Large intestine (tissue), 3 donors: ENCODE results near the gene LPCAT1. TPM values are rescaled to one million over a fixed set of nuclear protein-coding genes. Genes with fewer than 3 reads are reported as not detected.

Experiments used
- DNase-seq, 2 donors: peaks; one replicate each; pipeline versions ENCODE4 v3.0.0 to v3.0.0-alpha.2; 2013
- H3K27ac ChIP-seq: one replicate; pipeline ENCODE4 v1.5.1; 2013; ENCODE audit warnings: low read length
- H3K27me3 ChIP-seq: 2 replicates; pipeline ENCODE4 v1.6.1; 2013; ENCODE audit warnings: low read length; ENCODE audit not compliant: control insufficient read depth, insufficient read depth
- H3K36me3 ChIP-seq: 2 replicates; pipeline ENCODE4 v1.6.1; 2013; ENCODE audit warnings: low read length; ENCODE audit not compliant: control insufficient read depth, insufficient read depth
- H3K4me1 ChIP-seq: one replicate; pipeline ENCODE4 v1.6.1; 2013; ENCODE audit warnings: low read length; ENCODE audit not compliant: control insufficient read depth, insufficient read depth
- H3K4me3 ChIP-seq: one replicate; pipeline ENCODE4 v1.5.1; 2013; ENCODE audit warnings: low read length
- H3K9me3 ChIP-seq: one replicate; pipeline ENCODE4 v1.6.1; 2013; ENCODE audit warnings: mild to moderate bottlenecking, low read depth, low read length, moderate library complexity; ENCODE audit not compliant: control insufficient read depth
- WGBS: methylation state at CpG from one replicate; pipeline ENCODE4 v1.1.5; 2013; ENCODE audit warnings: low lambda C conversion rate; ENCODE audit not compliant: insufficient coverage; 5-methylcytosine and 5-hydroxymethylcytosine counted together
- polyA plus RNA-seq: library from polyadenylated mRNA; unstranded; fragments of 120-200 nt; gene quantifications from one replicate; pipeline ENCODE4 v1.2.1, GENCODE V29; 2013

LPCAT1 gene
- polyA plus RNA-seq, 1 donor, result 14.8 TPM

- no peaks in the 10 kb centered on the region for H3K27me3 ChIP-seq
- DNase-seq, result no peak
- H3K36me3 ChIP-seq, result peaks cover 20% of the 10 kb centered on the region
- no peaks in the 10 kb centered on the region for H3K9me3 ChIP-seq
- H3K4me3 ChIP-seq, result no peak overlapping the region
- WGBS, result no CpG with 5 or more reads among the region's 12 CpGs
- H3K27ac ChIP-seq, result no peak overlapping the region
- no peaks in the 10 kb centered on the region for H3K4me1 ChIP-seq
Observed at GRCh38 chr5:1481959-1482331, 41.8 kb downstream of the LPCAT1 start.

- WGBS, result no CpG with 5 or more reads among the region's 26 CpGs
- no peaks in the 10 kb centered on the region for H3K27me3 ChIP-seq
- no peak overlapping the region for H3K27ac ChIP-seq
- no peak overlapping the region for H3K4me3 ChIP-seq
- H3K4me1 ChIP-seq, result no peaks in the 10 kb centered on the region
- DNase-seq, result no peak
- H3K36me3 ChIP-seq, result peaks cover 22% of the 10 kb centered on the region
- no peaks in the 10 kb centered on the region for H3K9me3 ChIP-seq
Observed at GRCh38 chr5:1481266-1481958, 42.3 kb downstream of the LPCAT1 start.

GRCh38 chr5:1480806-1481205, 43.0 kb downstream of the LPCAT1 start:
- WGBS, result 100% methylated on average over 1 of the region's 12 CpGs
- Histone ChIP-seq H3K27ac (no peak overlapping the region), H3K4me3 (no peak overlapping the region), H3K27me3 (no peaks in the 10 kb centered on the region), H3K9me3 (no peaks in the 10 kb centered on the region), H3K36me3 (peaks cover 19% of the 10 kb centered on the region), H3K4me1 (no peaks in the 10 kb centered on the region)
- DNase-seq, result no peak

GRCh38 chr5:1480217-1480616, 43.5 kb downstream of the LPCAT1 start:
- no peak for DNase-seq
- WGBS, result no CpG with 5 or more reads among the region's 14 CpGs
- Histone ChIP-seq H3K36me3 (peaks cover 16% of the 10 kb centered on the region), H3K4me3 (no peak overlapping the region), H3K27me3 (no peaks in the 10 kb centered on the region), H3K9me3 (no peaks in the 10 kb centered on the region), H3K27ac (no peak overlapping the region), H3K4me1 (no peaks in the 10 kb centered on the region)

- no CpG with 5 or more reads among the region's 21 CpGs for WGBS
- Histone ChIP-seq H3K27me3 (no peaks in the 10 kb centered on the region), H3K4me3 (no peak overlapping the region), H3K4me1 (no peaks in the 10 kb centered on the region), H3K36me3 (peaks cover 16% of the 10 kb centered on the region), H3K9me3 (no peaks in the 10 kb centered on the region), H3K27ac (no peak overlapping the region)
- peak; percentile 33 to 47 for DNase-seq
Observed at GRCh38 chr5:1479581-1480188, 44.1 kb downstream of the LPCAT1 start.

- Histone ChIP-seq H3K27me3 (no peaks in the 10 kb centered on the region), H3K27ac (no peak overlapping the region), H3K9me3 (no peaks in the 10 kb centered on the region), H3K4me3 (no peak overlapping the region), H3K36me3 (peaks cover 14% of the 10 kb centered on the region), H3K4me1 (no peaks in the 10 kb centered on the region)
- no peak for DNase-seq
- WGBS, result no CpG with 5 or more reads among the region's 7 CpGs
Observed at GRCh38 chr5:1479066-1479465, 44.7 kb downstream of the LPCAT1 start.

- Histone ChIP-seq H3K9me3 (no peaks in the 10 kb centered on the region), H3K4me3 (no peak overlapping the region), H3K27me3 (no peaks in the 10 kb centered on the region), H3K36me3 (peaks cover 15% of the 10 kb centered on the region), H3K4me1 (no peaks in the 10 kb centered on the region), H3K27ac (no peak overlapping the region)
- 94% methylated on average over 3 of the region's 13 CpGs for WGBS
- no peak for DNase-seq
Observed at GRCh38 chr5:1478271-1479035, 45.3 kb downstream of the LPCAT1 start.

GRCh38 chr5:1477341-1477740, 46.4 kb downstream of the LPCAT1 start:
- H3K27ac ChIP-seq, result no peak overlapping the region
- peak; percentile 8 to 19 for DNase-seq
- no peaks in the 10 kb centered on the region for H3K4me1 ChIP-seq
- no CpG with 5 or more reads among the region's 16 CpGs for WGBS
- no peak overlapping the region for H3K4me3 ChIP-seq
- peaks cover 13% of the 10 kb centered on the region for H3K36me3 ChIP-seq
- no peaks in the 10 kb centered on the region for H3K27me3 ChIP-seq
- H3K9me3 ChIP-seq, result no peaks in the 10 kb centered on the region

- no peaks in the 10 kb centered on the region for H3K4me1 ChIP-seq
- no CpG with 5 or more reads among the region's 11 CpGs for WGBS
- no peak for DNase-seq
- H3K9me3 ChIP-seq, result no peaks in the 10 kb centered on the region
- H3K27ac ChIP-seq, result no peak overlapping the region
- no peaks in the 10 kb centered on the region for H3K27me3 ChIP-seq
- no peak overlapping the region for H3K4me3 ChIP-seq
- peaks cover 13% of the 10 kb centered on the region for H3K36me3 ChIP-seq
Observed at GRCh38 chr5:1476967-1477310, 46.8 kb downstream of the LPCAT1 start.

GRCh38 chr5:1476181-1476966, 47.4 kb downstream of the LPCAT1 start:
- Histone ChIP-seq H3K9me3 (no peaks in the 10 kb centered on the region), H3K27me3 (no peaks in the 10 kb centered on the region), H3K27ac (no peak overlapping the region), H3K36me3 (peaks cover 13% of the 10 kb centered on the region), H3K4me1 (no peaks in the 10 kb centered on the region), H3K4me3 (no peak overlapping the region)
- 80% methylated on average over 1 of the region's 28 CpGs for WGBS
- DNase-seq, result no peak
